Stimulated activated CD4-positive, alpha-beta T cell treated with anti-CD3 and anti-CD28 coated beads, Interleukin-4, amount 100 ng/mL, for 4 hours (primary cell): Measurements from ENCODE around the gene TMEM135.

ENCODE experiments used
- DNase-seq, 2 experiments: peaks; one replicate each; pipeline ENCODE4 v3.0.0-alpha.2; 2020

The TMEM135 gene

DNA sequence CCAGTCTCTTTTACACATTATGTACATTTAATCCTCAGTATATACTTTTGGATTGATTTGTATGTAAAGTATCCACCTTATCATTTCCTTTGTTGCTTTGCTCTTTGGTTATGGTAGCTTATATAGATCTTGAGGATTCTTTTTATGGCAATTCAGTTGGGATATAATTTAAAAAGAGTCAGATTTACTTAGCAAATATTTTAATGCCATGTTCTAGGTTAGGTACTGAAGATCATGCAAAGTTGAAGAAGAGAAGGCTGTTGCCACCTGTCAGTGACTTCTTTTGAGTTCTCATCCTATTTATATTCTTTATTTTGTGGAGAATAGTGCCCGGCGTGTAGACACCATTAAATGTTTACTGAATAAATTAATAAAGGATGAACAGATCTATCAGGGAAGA is 279.7 kb downstream of the TMEM135 start:
- DNase-seq = no peak

DNA sequence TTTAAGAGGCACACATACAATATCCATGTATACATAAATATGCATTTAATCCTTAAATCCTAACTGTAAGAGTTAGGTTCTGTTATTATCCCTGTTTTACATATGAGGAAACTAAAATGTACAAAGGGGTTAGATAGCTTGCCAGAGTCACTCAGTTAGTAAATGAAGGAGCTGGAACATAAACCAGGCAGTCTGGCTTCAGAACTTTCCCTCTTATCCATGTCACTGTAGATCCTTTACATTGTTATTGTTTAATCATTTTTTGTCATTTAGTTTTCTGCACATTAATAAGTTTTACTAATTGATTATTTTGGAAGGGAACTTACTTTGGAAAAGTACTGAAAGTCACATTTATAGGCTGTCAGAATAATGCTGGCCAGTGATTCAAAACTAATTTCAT is 282.4 kb downstream of the TMEM135 start:
- DNase-seq = no peak

DNA sequence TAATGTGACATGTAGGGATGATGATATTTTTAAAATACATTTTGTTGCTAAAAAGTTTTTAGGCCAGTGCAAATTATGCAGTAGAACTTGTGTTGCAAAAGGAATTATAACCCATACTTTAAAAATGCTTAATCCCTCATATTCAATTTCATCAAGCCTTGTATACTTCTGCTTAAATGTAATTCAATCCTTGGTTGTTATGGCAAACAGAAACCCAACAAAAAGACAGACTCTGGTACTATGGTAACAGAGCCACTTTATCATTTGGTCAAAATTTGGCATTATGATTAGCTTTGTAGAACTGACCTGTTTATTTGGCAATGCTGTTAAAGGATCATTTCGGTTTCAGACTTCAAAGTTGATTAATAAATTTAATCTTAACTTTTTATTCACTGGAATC is 284.8 kb downstream of the TMEM135 start:
- DNase-seq = no peak

DNA sequence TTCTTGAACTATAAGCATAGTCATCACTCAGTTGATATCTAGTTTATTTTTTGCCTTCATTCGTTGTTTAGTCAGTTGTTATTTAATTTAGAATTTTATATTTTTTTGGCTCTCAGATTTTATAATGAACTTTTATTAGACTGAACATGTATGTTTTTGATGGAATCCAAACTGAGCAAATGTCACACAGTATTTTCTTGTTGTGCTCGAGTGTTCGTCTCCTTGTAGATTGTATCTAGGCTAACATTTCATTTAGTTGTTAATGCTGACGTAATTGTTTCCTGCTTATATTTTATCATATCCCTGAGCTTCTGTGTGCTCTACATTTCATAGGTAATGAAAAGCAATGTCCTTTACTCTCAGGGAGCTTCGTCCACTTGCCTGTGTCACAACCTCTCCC is 286.2 kb downstream of the TMEM135 start:
- DNase-seq = no peak

DNA sequence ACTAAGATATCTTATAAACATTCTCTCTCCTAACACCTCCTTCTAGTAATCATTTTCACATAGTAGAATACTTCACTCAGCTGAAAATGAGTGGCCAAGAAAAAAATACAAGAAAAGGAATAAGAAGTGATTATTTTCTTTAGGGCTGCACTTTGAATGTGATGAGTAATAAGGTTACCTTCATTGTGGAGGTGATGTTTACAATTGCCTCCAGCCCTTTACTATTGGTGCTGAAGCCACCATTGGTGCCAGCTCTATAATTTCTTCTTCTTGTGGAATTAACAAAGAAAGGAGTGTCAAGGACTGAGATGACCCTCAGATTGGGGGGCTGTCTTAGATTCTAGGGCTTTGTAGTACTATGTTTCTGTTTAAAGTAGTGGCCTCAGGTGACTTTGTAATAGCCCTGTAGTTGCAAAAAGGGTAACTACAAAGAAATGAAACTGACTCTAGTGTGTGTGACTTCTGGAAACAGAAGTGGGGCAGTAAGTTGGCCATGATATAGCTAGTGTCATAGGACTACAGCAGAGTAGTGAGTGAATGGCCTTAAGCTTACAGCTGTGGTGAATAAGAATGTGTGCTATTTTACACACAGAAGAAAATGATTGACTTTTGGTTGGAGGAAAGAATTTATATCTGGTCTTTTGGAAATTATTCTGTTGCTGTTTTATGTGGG is 287.2 kb downstream of the TMEM135 start:
- no peak for DNase-seq

DNA sequence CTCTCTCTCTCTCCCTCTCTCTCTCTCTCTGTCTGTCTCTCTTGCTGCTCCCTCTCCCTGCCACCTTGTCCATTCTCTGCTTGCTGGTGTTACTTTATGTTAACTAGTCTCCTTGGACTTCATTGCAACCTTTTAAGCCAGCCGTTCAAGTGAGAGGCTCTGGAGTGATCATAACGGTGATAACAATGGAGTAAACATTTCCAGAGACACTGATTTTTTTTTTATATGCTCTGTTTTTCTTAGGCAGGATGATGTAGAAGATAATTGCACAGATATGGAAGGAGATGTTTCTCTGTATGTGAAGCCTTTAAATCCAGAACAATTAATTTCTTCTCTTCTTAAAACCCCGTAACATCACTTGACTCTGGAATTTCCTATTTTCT is 287.7 kb downstream of the TMEM135 start:
- DNase-seq = no peak

DNA sequence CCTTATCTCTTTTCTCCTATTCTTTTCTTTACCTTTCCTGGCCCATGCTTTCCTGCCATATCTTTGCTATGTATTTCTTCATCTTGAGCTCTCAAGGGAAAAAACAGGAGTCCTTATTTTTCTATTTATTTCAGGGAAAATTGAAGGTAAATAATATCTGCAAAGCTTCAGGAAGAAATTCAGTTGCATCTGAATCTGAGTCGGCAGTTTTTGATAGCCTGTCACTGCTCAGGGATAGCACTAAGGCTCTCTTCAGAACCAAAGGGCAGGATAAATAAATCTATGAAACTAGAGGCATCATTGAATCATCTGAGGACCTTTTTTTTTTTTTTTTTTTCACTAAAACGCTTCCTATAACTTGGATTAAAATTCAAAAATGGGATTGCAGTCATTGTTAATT is 288.9 kb downstream of the TMEM135 start:
- DNase-seq = no peak

DNA sequence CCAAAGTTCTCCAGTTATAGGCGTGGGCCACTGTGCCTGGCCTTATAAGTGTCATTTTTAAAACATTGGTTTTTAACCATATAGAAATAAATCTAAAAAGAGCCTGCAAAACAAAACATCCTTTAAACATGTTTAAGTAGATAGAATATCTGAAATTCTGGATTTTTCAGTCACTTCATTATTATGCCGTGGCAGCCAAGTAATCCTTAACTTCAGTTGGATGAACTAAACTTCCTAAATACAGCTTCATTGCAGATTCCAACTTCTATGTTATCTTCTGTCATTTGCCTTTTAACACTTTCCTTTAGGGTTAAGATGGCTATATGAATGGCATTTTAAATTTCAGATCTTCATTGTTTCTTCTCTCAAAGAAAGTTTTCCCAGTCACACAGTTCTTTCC is 291.4 kb downstream of the TMEM135 start:
- no peak for DNase-seq

DNA sequence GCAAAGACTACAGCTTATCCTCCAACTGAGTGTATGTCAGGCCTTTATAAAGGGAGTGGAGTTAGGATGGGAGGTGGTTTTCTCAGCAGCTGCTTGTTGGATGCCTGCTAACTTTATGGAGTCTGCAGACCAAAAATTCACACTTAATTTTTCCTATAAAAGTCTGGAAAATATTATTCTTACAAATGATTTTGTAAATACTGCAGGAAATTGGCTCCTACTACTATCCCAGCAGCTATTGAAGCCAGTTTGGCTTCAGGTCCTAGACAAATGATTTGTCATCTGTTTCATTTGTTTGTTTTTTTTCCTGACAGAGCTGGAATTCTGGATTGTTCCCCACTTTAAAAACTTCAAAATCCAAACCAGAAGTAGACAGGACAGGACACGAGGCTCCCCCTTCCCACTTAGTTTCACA is 292.5 kb downstream of the TMEM135 start:
- no peak for DNase-seq

DNA sequence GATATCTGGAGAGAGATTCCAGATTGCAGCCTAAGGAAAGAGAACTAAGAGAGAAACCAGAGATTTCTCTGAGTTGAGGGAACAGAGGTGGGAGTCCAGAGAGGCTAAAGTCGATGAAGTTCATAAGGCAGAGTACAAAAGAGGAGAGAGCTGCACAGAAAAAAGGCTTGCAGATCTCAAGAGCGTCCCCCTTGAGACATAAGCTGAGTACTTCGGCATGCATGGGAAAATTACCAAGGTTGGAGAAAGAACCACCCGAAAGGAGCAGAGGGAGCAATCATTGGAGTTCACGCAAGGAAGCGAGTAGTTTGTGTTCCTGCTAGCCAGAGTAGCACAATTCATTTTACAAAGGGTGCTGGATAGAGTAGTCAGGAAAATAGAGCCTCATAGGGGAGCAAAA is 293.5 kb downstream of the TMEM135 start:
- no peak for DNase-seq

DNA sequence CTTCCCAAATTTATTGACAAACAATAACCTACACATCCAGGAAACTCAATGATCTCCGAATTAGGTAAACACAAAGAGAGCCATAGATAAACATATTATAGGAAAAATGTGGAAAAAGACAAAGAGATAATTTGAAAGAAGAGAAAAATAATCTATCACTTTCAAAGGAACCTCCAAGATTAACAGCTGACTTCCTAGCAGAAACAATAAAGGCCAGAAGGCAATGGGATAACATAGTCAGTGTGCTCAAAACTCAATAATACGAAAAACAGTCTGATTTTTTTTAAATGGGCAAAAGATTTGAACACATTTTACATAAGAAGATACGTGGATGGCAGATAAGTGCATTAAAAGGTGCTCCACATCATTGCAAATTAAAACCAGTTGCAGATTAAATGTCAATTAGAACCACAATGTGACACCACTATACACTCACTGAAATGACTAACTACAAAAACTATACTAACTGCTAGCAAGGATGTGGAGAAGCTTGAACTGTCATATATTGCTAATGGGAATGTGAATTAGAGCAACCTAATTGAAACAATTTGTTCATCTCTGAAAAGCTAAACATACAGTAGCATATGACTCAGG is 300.4 kb downstream of the TMEM135 start:
- no peak for DNase-seq

DNA sequence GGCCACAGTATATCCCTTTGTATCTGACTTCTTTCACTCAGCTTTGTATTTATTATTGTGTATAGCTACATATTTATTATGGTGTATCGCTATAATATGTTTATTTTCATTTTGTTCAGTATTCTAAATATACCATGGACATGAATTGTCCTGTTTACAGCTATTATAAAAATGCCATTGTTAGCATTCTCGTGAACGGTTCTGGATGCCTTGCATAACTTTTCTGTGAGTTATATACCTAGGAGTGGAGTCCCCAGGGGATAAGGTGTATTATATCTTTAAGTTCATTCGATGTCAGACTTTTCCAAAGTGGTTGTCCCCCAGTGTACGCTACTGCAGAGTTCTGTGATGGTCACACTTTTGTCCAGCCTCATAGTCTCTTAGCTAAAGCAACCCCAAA is 301.7 kb downstream of the TMEM135 start:
- no peak for DNase-seq

DNA sequence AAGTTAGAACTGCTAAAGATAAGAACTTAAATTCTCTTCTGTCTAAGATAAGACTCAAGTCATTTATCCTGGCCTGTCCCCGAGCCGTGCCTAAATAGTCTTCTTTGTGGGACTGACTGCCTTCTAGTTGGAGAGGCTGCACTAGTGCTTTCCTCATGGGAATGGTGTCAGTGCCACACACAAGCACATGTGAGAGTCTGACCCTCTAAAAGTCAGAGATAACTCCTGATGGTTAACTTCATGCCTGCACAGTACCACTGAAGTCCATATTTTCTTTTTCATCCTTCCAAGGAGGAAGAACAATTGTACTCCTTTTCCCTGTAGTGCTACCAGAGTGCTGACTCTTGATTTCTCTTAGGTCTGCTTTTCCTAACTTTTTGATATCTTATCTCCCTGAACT is 309.7 kb downstream of the TMEM135 start:
- DNase-seq = no peak

DNA sequence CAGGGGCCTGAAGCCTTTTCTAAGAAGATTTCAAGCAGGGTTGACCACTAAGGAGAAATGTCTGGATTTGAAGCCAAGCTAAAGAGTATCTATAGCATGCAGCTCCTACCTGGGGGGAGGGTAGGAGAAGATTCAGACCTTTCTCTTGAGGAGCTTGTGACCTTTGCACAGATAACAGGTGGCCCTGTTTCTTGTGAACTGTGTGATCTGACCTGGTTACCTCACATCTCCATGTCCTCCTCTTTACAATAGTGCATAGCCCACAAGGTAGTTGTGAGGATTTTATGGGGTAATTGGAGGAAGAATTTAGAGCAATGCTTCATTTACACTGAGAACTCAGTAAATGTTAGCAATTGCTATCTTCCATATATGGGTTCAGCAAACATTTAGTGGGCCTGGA is 310.1 kb downstream of the TMEM135 start:
- no peak for DNase-seq

DNA sequence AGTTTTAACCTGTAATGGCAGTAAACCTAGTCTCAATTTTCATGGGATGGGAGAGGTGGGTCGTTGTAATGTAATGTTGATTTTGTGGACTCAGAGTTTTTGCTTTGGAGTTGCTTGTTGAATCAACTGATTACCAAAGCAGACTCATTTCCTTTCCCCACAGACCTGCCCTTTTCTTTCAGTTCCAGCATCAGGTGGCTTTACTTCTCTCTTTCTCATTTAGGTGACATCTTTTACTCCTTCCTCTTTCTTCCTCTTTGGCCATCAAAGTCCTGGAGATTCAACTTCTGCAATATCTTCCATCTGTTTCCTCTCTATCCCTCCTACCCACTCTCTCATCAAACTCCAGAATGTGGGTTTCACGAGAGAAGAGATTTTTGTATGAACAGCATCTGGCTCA is 313.9 kb downstream of the TMEM135 start:
- DNase-seq = no peak

DNA sequence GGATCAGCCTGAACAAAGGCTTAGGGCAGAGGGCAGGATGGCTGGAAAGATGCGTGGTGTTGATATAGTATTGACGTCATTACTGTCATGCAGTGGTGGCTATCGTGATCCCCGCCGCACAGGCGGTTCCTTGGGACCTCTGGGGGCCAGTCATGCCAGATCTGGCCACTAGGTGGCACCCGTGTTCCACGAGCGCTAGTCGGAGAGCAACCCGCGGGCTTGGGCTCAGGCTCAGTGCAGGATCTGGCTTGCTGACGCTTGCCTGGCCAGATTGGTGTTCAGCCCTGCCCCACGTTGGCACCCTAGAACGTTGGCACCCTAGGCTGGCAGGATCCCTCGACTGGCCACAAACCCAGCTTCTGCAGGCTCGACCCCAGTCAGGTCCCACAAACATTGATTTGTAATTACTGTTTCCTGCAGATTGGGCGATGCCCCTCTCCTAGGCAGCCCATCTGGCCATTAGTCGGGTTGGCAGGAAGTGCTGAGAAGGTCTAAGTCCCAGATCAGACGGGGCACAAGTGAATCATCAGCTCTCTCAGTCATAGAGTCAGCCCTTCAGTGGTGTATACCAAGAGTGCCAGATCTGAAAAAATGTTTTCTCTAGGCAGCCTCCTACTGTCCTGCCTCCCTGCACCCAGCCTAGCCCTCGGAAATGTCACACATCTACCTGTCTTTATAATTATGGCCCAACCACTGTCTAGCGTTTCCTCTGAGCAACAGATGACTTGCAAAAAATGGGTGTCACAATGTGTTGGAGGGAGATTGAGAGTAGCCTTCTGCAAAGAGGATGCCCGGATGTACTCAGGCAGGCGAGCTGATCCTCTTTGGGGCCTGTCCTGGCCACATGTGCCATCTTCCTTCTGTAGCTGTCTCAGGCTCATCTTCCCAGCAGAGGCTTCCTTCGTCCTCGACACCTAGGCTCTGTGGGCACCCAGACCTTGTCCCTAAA is 315.3 kb downstream of the TMEM135 start:
- DNase-seq = peak; percentile 68 to 86

DNA sequence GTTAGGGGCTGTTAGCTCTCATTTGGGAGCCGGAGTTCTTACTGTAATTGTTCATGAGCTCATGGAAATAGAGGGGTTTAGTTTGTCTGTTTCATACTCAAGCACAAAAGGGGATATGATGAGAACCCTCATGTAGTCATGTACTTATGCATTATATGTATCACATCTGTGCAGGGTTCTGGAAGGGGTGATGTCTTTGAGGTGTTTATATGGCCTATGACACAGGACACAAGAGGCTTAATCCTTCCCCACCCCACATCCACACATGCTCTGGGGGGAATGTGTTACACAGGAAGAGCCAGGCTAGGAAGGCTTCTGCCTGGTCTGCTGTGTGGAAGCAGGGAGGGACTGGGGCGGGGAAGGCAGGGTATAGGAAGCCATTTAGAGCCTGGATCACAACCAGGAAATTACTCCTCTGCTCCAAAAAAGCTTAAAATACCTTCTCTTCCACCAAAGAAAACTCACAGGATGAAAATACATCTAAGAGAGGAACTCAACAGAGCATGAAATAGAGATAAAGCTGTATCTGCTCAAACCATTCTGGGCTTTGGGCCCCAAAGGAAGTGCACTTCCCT is 316.1 kb downstream of the TMEM135 start:
- no peak for DNase-seq

DNA sequence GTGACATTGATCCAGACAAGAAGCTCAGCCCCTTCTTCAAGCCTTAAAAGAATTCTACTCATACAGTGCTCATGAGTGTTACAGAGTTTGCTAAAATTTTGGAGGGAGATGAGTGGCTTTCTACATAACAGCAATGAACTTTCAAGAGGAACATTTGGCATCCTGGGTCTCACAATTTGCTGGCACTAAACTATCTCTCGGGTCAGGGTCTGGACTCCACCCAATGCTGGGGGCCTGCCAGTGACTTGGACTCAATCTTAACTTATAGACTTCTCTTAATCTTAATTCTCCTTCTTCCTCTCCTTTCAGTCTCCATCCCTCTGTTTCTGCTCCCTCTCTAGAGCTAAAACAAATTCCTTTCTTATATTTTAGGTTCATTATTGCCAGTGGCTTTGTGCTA is 317.9 kb downstream of the TMEM135 start:
- DNase-seq = no peak

DNA sequence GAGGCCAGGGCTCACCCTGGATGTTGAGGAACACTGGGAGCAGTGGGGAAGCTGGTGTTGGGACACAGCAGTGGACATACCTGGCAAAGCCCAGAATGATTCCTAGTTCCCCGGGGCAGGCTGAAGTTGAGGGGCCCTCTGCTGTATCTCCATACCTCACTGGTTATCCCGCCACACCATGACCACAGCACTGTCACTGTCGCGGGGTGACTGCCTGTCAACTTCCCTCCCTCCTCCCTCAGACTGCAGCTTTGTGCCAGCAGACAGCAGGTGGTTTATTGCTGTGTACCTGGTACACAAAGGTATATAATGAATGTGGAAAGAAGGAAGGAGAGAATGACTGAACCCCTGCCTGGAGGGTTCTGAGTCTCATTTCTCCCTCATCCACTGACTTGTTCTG is 318.7 kb downstream of the TMEM135 start:
- no peak for DNase-seq

DNA sequence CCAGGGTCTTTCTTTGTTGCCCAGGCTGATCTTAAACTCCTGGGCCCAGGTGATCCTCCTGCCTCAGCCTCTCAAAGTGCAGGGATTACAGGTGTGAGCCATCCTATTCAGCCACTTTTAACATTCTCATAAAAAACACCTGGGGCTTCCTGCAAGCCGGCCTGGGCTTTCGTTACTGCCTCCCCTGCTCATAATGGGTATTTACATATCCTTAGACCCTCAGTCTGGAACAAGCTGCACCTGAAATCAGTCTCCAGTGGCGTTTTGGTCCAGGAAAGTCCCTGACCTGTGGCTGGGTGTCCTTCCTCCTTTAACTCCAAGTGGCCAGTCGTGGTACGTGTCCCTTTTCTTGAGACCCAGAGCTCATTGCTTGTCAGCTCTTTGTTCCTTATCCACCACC is 320.7 kb downstream of the TMEM135 start:
- no peak for DNase-seq

DNA sequence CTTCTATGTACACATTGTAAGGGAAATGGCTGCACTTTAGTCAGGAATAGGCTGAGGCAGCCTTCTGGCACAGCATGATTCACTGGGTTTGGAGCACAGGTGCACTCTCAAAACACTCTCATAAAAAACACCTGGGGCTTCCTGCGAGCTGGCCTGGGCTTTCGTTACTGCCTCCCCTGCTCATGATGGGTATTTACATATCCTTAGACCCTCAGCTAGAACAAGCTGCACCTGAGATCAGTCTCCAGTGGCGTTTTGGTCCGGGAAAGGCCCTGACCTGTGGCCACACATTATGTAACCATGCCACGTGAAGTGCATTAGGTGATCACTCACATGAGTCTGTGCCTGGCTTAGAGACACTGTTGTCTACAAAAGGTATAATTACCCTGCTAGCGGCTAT is 321.7 kb downstream of the TMEM135 start:
- DNase-seq = no peak

DNA sequence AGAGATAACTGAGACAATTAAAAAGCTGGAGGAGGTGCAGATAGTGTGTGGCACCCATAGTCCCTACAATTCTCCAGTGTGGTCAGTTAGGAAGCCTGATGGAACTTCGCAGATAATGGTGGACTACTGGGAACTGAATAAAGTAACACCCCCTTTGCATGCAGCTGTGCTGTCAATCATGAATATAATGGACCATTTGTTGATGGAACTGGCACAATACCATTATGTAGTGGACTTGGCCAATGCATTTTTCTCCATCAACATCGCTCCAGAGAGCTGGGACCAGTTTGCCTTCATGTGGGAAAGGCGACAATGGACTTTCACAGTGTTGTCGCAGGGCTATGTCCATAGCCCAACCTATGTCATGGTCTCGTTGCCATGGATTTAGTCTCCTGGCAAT is 324.2 kb downstream of the TMEM135 start:
- no peak for DNase-seq

DNA sequence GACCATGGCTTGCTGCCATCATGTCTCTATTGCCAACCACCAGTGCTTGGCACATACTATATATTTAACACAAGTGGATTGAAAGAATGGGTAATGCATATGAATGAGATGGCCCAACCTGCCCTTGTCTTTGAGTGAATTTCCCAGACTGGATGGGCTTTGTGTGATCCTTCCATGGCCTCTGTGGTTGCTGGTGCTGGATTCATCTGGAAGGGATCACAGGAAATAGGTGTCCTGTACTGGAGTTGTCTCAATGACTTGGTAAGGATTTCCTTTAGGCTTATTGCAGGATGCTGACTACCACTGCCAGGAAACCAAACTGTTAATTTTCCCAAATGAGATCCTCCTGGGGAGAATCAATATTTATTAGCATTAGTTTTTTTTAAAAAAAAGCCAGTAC is 328.6 kb downstream of the TMEM135 start:
- no peak for DNase-seq
